Activated CD4-positive, alpha-beta T cell treated with anti-CD3 and anti-CD28 coated beads, Interleukin-2, amount 50 U/mL, for 16 hours (primary cell): ENCODE results near the gene IFFO2.

ENCODE experiments used
- DNase-seq: peaks from one replicate; pipeline ENCODE4 v3.0.0-alpha.2; 2020

The IFFO2 gene

GRCh38 chr1:18949686-18950400 lies 6.6 kb downstream of the IFFO2 start:
- DNase-seq = peak; percentile 48

DNA sequence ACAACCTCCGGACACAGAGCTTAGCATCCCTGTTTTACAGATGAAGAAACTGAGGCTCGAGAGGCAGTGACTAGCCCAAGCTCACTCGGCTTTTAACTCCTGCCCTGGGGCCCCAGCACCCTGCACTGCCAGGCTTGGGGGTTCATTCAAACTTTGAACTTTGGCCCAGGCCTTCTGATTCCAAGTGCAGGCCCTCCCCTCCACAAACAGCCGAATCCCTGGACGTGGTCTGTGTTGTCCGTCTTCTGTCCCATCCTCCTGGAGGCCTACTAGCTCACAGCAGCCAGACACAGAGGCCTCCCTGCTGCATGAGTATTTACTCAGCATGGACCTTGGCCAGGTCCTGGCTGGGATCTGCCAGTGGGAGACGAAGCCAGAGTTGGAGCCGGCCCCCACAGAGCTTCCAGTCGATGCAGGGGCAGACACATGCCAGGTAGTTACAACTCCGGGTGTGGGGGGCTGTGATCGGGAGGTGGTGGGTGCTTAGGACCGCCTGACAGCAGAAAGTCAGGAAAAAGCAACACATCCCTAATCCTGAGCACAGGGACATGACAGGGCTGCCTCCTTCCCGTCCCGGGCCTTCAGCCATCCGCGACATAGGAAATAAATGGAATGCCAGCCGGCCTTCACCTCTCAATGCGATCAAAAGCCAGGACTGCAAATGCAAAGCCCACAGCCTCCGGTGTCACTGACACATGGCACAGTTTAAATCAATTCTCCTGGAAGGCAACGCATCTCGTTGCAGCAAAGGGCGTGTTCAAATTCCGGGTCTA lies 7.4 kb downstream of the IFFO2 start:
- DNase-seq = no peak

DNA sequence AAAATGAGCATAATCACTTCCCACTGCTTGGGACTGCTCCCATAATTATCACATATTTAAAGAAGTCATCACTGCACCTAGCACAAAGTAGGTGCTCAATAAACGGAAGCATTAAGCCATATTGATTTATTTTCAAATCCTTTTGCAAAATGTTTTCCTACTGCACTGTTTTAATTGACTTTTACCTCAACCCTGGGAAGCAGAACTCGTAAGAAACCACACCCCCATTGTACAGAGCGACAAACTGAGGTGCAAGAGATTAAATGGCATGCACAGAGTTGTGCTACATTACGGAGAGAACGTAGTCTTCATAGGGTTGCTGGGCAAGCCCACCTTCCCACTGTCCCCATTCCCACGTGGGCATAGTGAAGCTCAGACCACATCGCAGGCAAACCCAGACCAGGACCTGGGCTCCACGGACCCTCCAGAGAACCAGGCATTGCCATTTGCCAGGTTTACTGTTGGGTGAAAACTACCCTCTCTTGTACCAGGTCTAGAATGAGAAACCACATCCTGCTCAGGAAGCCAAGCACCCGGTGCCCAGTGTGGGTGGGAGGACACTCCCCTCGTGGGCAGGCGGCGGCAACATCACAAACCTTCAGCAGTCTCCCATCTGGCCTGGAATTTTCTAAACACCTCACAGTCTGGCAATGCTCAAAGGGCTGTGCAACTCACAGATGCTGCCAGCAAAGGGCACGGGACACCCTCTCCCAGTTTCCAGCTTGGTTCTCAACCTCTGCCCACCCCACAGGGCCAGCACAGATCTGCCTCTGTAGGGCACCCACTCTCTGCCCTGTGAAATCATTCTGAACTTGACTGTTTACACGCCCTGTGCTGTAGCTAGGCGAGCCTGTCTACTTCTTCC lies 8.2 kb downstream of the IFFO2 start:
- peak; percentile 73 for DNase-seq

GRCh38 chr1:18947570-18947969 lies 8.9 kb downstream of the IFFO2 start:
- no peak for DNase-seq

GRCh38 chr1:18946550-18947381 lies 9.7 kb downstream of the IFFO2 start:
- no peak for DNase-seq

GRCh38 chr1:18945401-18945849 lies 11.1 kb downstream of the IFFO2 start:
- no peak for DNase-seq

GRCh38 chr1:18944810-18945209 lies 11.7 kb downstream of the IFFO2 start:
- DNase-seq = no peak

DNA sequence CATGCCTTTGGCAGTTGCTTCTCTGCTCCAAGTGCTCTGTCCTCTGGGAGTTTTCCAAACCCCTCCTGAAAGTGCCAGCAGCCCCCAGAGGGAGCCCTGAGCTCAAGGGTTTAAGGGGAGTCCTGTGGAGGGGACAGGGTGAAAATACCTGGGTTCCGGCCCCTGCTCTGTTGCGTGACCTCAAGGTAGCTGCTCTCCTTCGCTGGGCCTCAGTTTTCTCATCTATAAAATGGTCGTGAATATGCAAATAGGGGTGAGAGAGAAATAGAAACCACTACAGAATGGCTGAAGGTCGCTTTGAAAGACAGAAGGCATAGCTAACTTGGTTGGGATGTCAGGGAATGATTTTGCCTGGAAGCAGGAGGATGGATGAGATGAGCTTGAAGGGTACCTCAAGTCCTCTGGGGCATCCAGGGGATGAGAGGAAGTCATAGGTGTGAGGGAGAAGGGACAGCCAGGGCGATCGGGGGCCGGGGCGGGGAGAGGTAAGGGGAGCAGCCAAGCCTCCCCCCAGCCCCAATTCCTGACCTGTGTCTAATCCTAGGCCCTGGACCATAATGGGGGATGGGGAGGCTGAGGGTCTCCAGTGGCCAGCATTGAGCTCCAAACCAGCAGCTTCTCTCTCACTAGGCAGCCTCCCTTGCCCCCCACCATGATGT lies 12.4 kb downstream of the IFFO2 start:
- no peak for DNase-seq

DNA sequence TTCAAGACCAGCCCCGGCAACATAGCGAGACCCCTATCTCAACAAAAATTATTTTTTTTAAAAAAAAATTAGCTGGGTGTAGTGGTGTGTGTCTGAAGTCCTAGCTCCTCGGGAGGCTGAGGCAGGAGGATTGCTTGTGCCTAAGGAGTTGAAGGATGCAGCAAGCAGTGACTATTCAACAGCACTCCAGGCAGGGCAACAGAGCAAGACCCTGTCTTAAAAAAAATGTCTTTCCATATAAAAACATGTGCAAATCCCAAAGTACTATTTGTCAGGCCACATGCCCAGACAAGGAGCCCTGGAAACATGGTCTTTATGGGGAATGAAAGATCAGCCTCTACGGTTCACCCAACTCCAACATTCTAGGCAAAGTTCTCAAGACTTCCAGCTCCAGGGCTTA lies 13.3 kb downstream of the IFFO2 start:
- no peak for DNase-seq

GRCh38 chr1:18942340-18942739 lies 14.1 kb downstream of the IFFO2 start:
- no peak for DNase-seq

DNA sequence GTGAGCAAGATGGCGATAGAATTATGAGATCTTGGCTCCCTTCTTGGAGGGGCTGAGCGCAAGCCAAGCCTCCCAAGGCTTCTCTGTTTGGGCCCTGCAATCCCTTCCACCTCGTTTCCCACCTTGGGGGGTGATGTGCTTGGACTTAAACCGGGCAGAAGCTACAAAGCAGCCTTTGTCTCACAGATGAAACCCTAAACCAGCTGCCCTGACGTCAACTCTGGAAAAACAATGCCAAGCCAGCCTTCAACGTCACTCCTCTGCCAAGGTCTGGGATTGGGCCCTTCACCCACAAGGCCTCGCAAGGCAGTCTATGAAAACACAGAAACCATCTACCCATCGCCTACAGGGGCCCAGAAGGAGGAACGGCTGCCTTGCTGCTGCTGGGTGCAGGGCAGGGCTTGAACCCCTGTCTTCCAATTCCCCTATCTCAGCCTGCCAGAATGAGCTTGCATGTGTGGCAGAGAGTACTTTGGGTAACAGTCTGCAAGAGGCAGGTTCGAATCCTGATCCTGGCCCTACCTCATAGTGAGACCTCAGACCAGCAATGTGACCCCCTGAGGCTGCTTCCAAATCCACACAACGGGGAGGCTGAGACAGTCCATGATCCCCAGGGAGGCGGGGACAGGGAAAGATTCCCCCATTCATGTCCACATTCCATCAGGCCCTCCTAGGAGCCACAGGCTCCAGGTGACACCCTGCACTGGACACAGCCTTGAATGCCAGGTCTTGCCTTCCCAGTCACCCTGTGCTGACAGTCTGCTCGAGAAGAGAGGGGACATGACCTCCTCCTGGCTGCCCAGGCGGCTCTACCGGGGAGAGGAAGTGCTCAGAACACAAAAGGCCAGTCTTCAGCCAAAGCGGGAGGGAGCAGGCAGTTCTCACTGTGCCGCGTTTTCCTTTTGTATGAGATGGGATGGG lies 15.0 kb downstream of the IFFO2 start:
- DNase-seq = no peak

DNA sequence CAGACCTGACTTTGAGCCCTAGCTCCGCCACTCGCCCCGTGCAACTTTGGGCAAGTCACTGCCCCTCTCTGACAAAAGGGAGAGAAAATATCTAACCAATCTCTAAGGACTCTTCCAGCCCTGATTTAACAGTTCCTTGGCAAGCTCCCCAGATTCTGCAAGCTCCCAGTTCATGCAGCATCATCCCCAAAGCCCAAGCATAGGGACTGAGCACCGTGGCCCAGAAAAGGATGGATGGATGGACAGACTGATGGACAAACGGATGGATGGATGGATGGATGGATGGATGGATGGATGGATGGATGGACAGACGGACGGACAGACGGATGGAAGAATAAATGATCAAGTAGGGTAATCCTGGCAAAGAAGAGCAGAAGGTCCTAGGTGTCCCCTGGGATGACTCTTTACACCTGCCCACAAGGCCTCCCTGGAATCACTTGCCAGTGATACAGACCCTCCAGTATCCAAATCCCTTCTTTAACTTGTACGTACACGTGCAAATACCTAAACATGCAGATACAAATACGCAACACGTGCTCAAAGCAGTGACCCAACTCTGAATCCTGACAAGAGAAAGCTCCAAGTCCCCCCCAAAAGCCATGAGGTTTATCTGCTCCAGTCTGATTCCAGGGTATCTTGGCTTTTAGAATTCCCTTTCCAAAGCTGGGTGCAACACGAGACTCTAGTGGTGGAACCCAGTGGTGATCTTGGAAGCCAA lies 16.0 kb downstream of the IFFO2 start:
- no peak for DNase-seq

DNA sequence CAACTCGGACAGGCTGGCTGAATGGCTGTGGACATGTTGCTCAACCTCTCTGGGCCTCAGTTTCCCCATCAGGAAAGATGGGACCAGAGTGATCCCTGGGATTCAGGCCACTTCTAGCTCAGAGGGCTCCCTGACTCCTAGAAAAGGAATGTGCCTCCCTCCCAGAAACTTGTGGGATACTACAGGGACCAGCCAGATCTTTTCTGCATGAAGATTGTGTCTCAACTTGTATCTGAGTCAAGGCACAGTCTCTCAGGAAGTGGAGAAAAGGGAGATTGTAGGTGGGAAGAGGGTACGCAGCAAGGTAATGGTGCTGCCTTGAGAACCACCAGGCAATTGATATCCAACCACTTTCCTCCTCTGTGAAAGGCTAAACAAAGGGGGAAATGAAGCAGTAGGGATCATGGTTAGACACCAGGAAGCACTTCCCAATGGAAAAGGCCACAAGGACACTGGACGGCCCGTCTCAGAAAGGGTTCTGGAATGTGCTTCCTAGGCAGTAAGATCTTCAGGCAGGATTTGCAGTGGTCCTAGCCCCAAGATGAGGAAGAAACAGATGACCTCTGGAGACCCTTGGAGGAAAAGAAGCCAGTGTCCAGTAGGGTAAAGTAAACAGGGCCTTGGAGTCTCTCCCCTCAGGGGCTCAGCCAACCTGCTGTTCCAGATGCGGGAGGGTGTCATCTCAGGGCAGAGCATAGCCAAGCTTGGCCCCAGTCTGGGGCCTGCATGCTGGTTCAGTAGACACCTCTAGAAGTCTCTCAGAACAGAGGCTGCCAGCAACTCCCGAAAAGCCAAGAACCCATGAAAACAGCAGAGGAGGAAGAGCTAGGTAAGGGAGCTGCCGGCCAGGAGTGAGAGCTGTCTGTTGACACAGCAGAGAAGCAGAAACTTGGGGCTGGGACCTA lies 16.8 kb downstream of the IFFO2 start:
- DNase-seq = no peak

GRCh38 chr1:18938707-18939070 lies 17.8 kb downstream of the IFFO2 start:
- no peak for DNase-seq

DNA sequence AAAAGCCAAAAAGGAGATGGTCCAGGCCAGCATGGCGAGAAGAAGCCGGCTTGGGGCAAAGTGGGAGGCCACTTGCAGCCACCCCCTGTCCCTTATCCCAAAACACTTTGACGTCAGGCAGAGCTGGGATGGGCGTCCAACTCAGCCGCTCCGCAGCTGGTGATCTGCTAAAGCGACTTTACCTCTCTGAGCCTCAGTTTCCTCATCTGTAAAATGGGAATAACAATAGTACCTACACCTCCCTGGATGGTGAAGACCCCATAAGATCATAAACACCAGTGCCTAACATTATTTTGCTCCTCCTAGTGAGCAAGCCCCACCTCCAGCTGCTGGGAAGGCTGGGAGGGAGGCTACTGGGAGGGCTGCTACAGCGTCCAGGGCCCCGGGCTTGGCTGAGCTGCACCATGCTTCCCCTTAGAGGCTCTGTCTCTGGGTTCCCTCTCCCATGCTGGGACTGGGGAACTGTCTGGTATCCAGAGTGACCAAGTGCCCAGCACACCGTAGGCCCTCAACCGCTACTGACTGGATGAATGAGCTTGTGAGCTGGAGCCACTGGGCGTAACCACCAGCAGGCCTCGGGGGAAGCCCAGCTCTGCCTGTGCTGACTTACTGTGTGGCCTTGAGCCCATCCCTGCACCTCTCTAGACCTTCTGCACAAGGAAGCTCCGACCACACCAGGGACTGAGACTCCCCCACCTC lies 18.3 kb downstream of the IFFO2 start:
- DNase-seq = no peak

DNA sequence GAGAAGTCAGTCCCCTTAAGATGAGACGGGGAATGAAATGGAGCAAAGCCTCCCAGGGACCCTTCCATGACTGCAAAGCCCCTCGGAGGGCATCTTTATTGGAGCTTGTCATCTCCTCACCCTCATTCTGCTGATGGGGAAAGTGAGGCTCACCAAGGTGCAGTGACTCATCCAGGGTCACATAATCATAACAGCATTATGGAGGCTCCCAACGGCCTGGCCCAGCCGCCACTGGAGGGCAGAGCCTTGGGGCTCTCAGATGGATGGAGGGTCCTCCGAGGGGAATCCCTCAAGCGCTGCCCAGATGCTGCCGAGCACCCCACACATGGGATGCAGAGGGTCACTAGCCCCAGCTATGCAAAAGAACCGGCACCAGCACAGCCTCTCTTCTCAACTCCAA lies 18.9 kb downstream of the IFFO2 start:
- no peak for DNase-seq

DNA sequence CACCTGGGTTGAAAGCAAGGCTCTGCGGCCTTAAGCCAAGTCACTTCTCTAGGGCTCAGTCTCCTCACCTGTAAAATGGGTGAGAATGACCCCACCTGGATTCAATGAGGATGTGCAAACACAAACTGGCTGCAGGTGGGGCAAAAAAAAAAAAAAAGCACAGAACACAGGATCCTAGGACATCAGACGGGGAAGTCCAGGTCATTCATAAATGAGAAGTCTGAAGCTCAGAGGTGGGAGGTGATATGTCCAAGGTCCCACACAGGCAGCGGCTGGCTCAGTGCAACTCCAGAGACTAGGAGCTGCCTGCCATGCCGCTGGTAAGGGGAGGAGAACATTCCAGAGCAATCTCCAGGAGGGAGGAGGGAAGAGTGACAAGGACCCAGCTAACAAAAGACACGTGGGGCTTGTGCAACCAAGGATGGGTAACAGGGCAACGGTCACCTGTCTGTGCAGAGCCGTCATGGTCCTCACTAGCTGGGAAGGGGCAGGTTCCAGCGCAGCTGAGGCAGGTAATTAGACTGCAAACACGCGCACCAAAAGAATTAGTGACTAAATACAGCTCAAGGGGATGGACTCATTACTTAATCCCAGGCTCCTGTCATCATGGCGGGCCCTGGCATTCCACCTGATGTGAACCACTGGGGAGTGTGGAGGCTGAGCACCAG lies 19.5 kb downstream of the IFFO2 start:
- DNase-seq = no peak

- DNase-seq = no peak
Measured at GRCh38 chr1:18936471-18936813, 20.0 kb downstream of the IFFO2 start.
